ENCODE data around the gene FEM1C.

The FEM1C gene

DNA sequence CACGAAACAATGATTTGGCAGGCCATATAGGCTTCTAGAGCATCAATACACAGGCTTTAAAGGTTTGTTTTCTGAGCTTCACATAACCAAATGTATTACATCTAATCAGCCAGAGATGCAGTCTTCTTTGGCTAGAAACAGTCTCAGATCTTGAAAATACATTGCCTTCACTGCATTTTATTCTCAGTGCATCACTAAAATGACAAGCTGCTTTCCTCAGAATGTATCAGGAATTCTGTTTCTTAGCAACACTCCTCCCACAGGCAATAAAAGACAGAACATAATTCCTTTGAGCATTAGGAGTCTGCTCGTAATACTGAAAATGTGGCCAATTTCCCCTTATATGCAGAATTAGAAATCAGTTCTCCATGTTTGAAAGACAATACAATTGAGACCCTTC lies 36.9 kb downstream of the FEM1C start:
- Histone ChIP-seq H3K4me2 (ENCODE audit: low read length) (no peak overlapping the region), H3K36me3 (replicated peaks; ENCODE audit: low read depth, low read length) (no peaks in the 10 kb centered on the region), H4K20me1 (ENCODE audit: insufficient read depth, low read length) (no peaks in the 10 kb centered on the region), H3K9me3 (ENCODE audit: insufficient read depth, low read length) (no peaks in the 10 kb centered on the region), H3K4me3 (ENCODE audit: low read length) (no peak overlapping the region), H2AFZ (ENCODE audit: low read depth, low read length) (no peak overlapping the region), H3K9ac (ENCODE audit: low read length) (no peak overlapping the region), H3K4me1 (ENCODE audit: low read length) (no peaks in the 10 kb centered on the region), H3K27ac (ENCODE audit: low read length) (no peak overlapping the region), H3K79me2 (ENCODE audit: low read length) (no peaks in the 10 kb centered on the region), H3K27me3 (ENCODE audit: low read depth, low read length) (no peaks in the 10 kb centered on the region)
- TF ChIP-seq CTCF (IDR thresholded peaks at IDR 0.05; ENCODE audit: low read depth, low read length) (no peak), EZH2phosphoT487 (IDR thresholded peaks at IDR 0.05; ENCODE audit: low read depth) (no peak)

GRCh38 chr5:115503420-115503819 lies 41.2 kb downstream of the FEM1C start:
- H3K4me3 ChIP-seq (ENCODE audit: low read length), result no peak overlapping the region
- H2AFZ ChIP-seq (ENCODE audit: low read depth, low read length), result no peak overlapping the region
- no peaks in the 10 kb centered on the region for H3K9me3 ChIP-seq (ENCODE audit: insufficient read depth, low read length)
- H3K27me3 ChIP-seq (ENCODE audit: low read depth, low read length), result no peaks in the 10 kb centered on the region
- TF ChIP-seq CTCF (IDR thresholded peaks at IDR 0.05; ENCODE audit: low read depth, low read length), result no peak
- TF ChIP-seq EZH2phosphoT487 (IDR thresholded peaks at IDR 0.05; ENCODE audit: low read depth), result no peak
- H3K79me2 ChIP-seq (ENCODE audit: low read length), result no peaks in the 10 kb centered on the region
- H3K4me2 ChIP-seq (ENCODE audit: low read length), result no peak overlapping the region
- H3K36me3 ChIP-seq (replicated peaks; ENCODE audit: low read depth, low read length), result no peaks in the 10 kb centered on the region
- no peak overlapping the region for H3K9ac ChIP-seq (ENCODE audit: low read length)
- no peaks in the 10 kb centered on the region for H3K4me1 ChIP-seq (ENCODE audit: low read length)
- H3K27ac ChIP-seq (ENCODE audit: low read length), result no peak overlapping the region
- H4K20me1 ChIP-seq (ENCODE audit: insufficient read depth, low read length), result no peaks in the 10 kb centered on the region

DNA sequence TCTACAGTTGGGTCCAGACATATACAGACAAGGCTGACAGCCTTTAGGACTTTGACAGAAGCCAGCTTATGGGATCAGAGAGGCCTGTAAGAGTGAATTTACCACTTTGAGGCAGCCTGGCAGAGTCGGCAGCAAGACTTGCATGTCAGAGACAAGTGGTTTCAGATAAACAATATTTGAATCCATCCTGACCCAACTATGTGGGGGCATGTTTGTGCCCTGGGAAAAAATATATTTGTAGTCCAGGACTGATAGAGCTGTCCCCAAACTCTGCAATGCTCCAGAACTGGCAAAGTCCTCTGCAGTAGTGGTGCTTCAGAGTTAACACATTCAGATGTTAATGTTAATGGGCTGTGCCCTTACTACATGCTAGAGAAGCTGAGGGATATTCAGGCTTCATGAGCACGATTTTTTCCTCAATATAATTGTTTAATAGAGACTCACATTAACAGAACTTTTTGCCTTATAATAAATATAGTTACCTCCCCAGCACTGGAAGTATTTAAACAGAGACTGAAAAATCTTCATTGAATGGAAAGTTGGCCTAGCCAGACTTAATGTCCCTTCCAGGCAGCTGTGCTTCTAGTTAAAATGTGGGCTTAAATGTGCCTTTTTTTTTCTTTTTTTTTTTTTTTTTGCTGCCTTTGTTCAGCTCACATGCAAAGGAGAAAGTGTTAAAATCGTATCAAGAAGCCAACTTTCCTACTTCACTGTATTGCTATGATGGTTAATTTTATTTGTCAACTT lies 42.9 kb downstream of the FEM1C start:
- Histone ChIP-seq H4K20me1 (ENCODE audit: insufficient read depth, low read length) (no peaks in the 10 kb centered on the region), H3K4me1 (ENCODE audit: low read length) (no peaks in the 10 kb centered on the region), H3K27me3 (ENCODE audit: low read depth, low read length) (no peaks in the 10 kb centered on the region), H3K79me2 (ENCODE audit: low read length) (no peaks in the 10 kb centered on the region), H3K4me2 (ENCODE audit: low read length) (no peak overlapping the region), H3K27ac (ENCODE audit: low read length) (no peak overlapping the region), H3K36me3 (replicated peaks; ENCODE audit: low read depth, low read length) (no peaks in the 10 kb centered on the region), H2AFZ (ENCODE audit: low read depth, low read length) (no peak overlapping the region), H3K9me3 (ENCODE audit: insufficient read depth, low read length) (no peaks in the 10 kb centered on the region), H3K4me3 (ENCODE audit: low read length) (no peak overlapping the region), H3K9ac (ENCODE audit: low read length) (no peak overlapping the region)
- TF ChIP-seq EZH2phosphoT487 (IDR thresholded peaks at IDR 0.05; ENCODE audit: low read depth) (no peak), CTCF (IDR thresholded peaks at IDR 0.05; ENCODE audit: low read depth, low read length) (no peak)

DNA sequence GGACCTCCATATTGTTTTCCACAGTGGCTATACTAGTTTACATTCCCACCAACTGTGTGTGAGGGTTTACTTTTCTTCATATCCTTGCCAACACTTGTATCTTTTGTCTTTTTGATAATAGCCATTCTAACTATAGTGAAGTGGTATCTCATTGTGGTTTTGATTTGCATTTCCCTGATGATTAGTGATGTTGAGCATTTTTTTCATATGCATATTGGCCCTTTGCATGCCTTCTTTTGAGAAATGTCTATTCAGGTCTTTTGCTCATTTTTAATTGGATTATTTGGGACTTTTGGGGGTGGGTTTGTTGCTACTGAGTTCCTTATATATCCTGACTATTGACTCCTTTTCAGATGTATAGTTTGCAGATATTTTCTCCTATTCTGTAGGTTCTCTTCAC lies 44.4 kb downstream of the FEM1C start:
- no peak overlapping the region for H3K27ac ChIP-seq (ENCODE audit: low read length)
- no peak overlapping the region for H2AFZ ChIP-seq (ENCODE audit: low read depth, low read length)
- TF ChIP-seq CTCF (IDR thresholded peaks at IDR 0.05; ENCODE audit: low read depth, low read length) (no peak), EZH2phosphoT487 (IDR thresholded peaks at IDR 0.05; ENCODE audit: low read depth) (no peak)
- no peaks in the 10 kb centered on the region for H3K27me3 ChIP-seq (ENCODE audit: low read depth, low read length)
- no peak overlapping the region for H3K9ac ChIP-seq (ENCODE audit: low read length)
- H4K20me1 ChIP-seq (ENCODE audit: insufficient read depth, low read length), result no peaks in the 10 kb centered on the region
- H3K9me3 ChIP-seq (ENCODE audit: insufficient read depth, low read length), result no peaks in the 10 kb centered on the region
- H3K4me3 ChIP-seq (ENCODE audit: low read length), result no peak overlapping the region
- H3K4me2 ChIP-seq (ENCODE audit: low read length), result no peak overlapping the region
- H3K36me3 ChIP-seq (replicated peaks; ENCODE audit: low read depth, low read length), result no peaks in the 10 kb centered on the region
- no peaks in the 10 kb centered on the region for H3K4me1 ChIP-seq (ENCODE audit: low read length)
- H3K79me2 ChIP-seq (ENCODE audit: low read length), result no peaks in the 10 kb centered on the region

Measured in OCI-LY3 (cell line).